Hindlimb muscle (tissue), 1 donor: ENCODE data around the gene HEG1. TPM values are rescaled to one million over a fixed set of nuclear protein-coding genes. Genes with fewer than 3 reads are reported as not detected.

Experiments used
- DNase-seq: peaks from one replicate; pipeline ENCODE4 v3.0.0-alpha.2; 2013
- polyA plus RNA-seq: library from polyadenylated mRNA; unstranded; fragments of 120-200 nt; gene quantifications from one replicate; pipeline ENCODE4 v1.2.1, GENCODE V29; 2013; ENCODE audit not compliant: insufficient read length

HEG1 gene
- polyA plus RNA-seq, 1 donor: 27.2 TPM

DNA sequence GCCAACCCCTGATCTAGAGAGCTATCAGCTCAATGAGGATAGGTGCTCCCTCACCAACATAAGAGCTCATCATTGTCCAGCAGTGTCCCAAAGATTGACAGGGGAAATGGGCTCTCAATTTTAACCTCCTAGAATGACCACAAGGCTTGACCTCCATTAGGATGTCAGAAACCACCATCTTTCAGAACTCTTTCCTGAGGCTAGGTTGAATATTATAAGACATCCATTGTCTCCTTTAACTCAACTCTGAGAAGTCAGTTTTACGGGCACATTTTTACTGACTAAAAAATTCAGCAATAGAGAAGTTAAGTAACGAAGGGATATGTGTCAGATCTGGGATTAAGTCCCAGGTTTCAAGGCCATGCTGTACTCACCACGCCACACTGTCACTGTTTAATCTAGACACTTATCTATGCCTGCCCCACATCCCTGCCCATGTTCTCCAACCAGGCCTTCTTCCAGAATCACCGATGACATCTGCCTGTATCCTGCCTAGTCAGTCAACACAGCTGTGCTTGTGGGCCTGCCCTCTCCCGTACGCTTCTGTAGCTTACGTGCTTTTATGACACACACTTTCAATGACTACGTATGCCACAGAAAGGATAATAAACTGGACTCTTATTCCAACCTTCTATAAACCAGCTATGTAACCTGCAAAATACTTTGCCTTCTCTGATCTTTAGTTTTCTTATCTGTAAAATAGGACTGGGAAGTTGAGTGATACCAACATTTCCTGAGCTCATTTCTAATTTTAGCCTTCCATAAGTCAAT is 104.1 kb downstream of the HEG1 start:
- DNase-seq: no peak

DNA sequence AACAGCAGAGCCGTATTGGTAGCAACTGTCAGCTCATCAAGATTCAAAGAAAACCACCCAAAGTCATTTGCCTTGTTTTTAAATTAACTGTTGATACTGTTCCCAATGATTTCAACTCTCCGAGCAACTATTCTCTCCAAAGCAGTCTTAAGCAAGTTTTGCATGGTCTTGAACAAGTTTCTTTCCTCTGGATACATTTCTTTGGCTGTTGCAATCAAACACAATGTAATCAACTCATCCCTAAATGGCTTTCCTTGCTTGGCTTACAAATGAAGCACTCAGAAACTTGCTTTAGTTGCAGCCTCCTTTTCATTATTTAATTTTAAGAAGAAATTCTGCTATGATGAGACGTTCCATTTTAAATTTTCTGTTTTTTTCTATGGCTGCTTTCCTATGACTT is 105.8 kb downstream of the HEG1 start:
- no peak for DNase-seq

DNA sequence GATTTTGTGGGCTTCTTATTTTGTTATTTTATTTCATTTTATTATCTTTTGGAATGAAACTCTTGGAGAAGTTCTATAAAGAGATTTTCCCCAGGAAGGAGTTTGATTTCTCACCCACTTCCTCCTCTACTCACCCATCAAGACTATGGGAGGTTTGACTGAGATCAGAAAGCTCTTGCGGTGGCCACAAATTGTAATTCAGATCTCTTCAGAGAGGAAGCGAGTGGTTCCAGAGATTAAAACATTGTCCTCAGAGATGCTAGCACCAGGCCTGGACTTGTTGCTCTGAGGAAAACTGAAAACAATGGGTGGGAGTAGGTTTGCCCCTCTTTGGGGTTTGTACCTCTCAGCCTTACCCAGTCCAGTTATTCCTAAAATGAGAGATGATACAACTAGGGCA is 113.2 kb downstream of the HEG1 start:
- no peak for DNase-seq

DNA sequence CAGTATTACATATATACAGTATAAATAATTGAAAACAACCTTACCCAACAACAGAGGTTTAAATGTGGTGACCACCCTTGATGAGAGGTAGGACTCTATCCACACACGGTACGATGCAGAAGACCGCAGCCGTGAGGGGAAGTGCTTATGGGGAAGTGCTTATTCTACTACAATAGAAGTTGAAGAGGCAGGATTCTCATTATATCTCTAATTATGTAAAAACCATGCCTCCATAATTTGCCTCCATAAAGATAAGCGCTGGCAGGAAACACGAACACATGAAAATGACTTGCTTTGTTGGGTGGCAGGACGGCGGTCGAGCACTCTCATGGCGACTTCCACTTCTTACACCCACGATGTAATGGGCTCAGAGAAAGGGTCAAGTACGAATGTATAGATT is 114.0 kb downstream of the HEG1 start:
- no peak for DNase-seq

DNA sequence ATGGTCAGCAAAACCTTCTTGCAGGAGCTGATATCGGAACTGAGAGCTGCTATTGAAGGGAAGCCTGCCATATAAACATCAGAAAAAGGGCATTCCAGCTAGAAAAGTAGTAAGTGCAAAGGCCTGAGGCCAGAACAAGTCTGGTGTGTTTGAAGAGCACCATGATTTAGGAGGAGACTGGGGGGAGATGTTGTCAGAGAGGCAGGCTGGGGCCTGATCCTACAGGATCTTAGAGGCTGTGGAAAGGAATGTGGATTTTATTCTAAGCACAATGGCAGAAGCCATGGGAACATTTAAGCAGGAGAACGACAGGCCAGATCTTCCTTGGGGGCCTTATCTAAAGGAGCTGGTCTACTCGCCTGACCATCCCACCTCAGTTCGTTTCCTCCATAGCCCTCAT is 116.1 kb downstream of the HEG1 start:
- DNase-seq: no peak

DNA sequence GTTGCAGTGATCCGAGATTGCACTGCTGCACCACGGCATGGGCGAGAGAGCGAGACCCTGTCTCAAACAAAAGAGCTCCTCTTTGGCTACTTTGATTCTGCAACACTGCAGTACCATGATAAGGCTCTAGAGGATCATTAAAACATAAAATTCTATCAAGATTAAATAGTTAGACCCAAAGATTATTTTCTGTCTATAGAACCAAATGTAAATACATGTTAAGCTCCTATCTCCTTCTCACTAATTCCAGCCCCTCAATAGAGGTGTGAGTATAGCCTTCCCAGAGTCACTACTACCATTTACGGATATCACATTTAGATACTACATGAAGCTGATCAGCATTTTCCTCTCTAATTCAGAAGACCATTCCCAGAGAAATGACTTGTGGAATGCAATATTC is 116.9 kb downstream of the HEG1 start:
- no peak for DNase-seq

DNA sequence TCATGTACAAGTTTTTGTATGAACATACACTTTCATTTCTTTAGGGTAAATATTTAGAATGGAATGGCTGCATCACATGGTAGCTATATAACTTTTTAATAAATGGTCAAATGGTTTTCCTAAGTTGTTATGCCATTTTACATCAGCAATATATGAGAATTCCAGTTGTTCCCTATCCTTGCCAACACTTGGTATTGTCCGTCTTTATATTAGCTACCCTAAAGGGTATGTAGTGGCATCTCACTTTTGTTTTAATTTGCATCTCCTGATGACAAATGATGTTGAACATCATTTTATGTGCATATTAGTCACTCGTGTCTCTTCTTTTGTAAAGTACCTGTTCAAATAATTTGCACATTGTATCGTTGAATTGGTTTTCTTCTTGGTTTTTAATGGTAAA is 118.7 kb downstream of the HEG1 start:
- no peak for DNase-seq

DNA sequence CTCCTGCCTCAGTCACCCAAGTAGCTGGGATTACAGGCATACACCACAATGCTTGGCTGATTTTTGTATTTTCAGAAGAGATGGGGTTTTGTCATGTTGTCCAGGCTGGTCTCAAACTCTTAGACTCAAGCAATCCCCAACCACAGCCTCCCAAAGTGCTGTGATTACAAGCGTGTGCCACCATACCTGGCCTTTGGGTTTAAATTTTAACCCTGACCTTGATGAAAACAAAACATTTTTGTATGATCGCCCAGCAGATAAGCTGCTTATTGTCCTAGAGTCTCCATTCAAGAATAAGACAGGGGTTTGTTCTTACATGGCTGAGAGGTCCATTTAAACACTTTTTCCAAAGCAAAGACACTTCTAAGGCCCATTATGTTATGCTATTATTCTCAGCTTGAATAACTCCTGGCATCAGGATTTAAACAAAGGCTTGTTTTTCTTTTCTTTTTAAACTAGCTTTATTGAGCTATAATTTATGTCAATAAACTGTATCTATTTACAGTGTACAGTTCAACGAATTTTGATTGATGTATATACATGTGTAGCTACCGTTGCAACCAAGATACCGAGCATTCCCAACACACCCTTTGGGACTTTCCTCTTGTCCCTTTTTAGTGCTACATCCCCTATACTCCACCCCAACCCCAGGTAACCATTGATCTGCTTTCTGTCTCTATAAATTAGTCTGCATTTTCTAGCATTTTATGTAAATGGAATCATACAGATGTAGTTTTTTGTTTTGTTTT is 119.8 kb downstream of the HEG1 start:
- no peak for DNase-seq

DNA sequence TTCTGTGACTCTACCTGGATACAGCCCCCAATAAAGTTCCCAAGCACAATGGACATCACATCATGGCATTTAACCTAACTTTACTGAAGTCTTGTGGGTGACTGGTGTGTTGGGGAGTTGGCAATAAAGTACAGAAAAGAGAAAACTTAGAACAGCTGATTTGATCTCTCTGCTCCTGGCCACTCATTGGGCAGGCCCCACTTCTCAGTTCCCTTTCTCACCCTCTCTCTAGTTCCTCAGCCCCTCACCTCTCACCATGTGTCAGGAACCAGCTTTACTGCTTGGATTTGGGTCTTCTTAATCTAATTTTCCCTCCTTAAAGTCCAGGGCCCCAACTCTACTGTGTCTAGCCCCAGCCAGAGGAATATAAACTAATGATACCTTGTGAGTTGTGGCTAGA is 120.5 kb downstream of the HEG1 start:
- DNase-seq: no peak

DNA sequence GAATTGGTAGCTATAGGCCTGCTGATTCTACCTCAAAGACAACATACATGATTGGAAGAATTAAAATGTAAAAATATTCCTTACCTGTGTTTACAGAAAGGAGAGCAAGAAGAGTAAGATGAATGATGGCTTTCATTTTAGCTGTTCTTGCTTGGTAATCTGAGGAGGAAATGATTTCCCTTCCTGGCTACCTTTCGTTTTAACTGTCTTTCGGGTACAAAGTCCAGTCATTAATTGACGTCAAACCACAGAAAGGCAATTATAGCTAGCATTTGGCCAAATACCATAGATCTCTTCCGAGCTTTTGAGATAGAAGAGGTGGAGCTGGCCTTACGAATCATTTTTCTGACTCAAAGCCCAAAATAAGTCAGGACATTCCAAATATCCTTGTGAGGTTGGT is 121.2 kb downstream of the HEG1 start, which contains the start of gene MUC13:
Gene MUC13 (minus strand): TSS at position 175 of the 400 bp plus-strand sequence. CDS start 39 bp downstream, at position 136.
- no peak for DNase-seq

DNA sequence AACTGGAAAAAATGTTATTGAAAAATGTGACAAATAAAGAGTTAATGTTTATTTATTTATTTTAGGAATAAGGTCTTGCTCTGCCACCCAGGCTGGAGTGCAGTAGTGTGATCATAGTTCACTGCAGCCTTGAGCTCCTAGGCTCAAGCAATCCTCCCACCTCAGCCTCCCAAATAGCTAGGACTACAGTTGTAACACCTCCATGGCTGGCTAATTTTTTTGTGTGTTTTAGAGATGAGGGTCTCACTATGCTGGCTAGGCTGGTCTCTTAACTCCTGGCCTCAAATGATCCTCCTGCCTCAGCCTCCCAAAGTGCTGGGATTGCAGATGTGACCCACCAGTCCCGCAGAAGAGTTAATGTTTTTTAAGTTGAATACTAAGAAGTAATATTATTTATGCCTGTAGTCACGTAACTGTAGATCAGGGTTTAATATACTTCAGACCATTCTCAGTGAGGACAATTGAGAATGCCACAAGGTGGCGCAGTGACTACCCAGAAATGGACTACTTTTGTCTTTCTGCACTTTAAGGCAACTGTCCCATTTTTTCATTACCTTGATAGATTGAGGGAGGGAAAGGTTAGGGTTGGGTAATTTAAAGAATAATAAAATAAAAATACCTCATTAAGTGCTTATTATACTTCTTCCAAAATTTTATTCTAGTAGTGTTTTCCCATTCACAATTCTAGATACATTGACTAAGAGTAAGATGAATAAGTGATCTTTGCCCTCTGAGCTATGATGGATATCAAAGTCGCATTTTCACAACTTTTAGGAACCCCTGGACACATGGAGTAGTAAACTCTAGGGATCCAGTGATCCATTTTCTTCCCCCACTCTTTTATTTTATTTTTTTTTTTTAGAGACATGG is 127.2 kb downstream of the HEG1 start:
- DNase-seq: peak; percentile 66

DNA sequence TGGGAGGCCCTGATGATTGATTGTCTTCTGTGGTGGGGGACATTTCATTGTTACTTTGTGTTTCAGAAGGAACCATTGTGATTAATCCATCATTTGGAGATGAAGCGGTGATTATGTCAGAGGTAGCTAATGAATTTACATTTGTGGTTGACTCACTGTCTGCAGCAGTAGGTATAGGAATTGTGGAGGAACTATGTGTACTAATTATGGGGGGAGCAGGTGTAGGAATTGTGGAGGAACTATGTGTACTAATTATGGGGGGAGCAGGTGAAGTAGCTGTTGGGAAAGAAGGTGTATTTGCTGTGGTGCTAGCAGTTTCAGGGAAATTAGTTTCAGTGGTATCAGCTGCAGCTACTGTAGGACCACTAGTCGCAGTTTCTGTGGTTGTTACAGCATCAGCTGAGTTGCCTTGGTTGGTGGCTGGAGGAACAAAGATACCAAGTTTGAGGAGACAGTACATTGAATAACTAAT is 128.2 kb downstream of the HEG1 start:
- DNase-seq: no peak

DNA sequence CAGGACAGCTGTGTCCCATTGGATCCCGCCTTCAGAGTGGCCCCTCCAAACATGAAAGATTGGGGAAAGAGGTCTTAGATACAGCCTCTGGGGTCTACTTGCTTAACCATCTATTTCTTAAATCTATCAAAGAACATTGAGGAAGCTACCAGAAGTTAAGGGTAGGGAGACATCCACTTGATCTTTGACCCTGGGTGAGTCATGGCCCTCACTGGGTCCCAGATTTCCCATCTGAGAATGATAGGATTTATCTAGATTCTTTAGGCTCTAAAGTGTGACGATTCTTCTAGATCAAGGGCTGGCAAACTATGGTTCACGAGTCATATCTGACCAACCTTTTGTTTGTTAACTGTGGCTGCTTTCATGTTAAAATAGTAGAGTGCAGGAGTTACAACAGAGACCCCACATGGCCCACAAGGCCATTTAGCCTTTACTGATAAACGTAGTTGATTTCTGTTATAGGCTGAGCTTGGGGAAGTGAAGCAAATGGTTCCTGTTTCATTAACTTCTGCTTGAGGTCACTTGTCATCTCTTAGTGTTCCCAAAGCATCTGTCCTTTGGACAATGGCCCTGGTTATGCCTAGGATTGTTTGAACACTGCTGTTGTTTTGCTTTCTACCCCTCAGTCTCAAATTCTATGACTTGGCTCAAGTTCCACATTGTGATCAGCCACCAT is 129.2 kb downstream of the HEG1 start:
- DNase-seq: no peak

DNA sequence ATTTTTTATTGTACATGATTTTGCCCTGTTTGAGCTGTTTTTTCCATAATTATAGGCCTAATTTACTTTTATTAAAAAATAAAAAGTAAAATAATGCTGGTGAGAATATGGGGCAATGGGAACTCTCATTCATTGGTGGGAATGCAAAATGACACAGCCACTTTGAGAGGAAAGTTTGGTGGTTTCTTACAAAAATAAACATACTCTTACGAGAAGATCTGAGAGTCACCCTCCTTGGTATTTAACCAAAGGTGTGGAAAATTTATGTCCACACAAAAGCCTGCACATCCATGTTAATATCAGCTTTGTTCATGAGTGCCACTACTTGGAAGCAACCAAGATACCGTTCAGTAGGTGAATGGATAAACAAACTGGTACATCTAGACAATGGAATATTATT is 131.1 kb downstream of the HEG1 start:
- DNase-seq: no peak

DNA sequence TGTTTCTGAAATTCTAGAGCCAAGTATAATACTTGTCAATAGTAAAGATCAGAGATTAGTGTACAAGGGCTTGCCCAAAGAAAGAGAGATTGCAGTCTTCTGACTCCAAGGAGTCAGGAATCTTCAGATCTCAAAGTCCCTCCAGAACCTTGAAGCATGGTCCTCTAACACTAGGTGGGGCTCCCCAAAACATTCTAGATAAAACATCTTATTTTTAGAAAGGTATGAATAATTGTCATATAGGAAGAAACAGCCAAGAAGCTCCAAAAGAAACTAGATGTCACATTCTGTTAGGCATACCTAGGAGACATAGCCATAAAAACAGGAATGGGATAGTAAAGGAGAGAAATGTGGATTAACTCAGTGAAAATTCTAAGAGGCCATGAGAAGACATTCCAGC is 132.0 kb downstream of the HEG1 start:
- DNase-seq: no peak

DNA sequence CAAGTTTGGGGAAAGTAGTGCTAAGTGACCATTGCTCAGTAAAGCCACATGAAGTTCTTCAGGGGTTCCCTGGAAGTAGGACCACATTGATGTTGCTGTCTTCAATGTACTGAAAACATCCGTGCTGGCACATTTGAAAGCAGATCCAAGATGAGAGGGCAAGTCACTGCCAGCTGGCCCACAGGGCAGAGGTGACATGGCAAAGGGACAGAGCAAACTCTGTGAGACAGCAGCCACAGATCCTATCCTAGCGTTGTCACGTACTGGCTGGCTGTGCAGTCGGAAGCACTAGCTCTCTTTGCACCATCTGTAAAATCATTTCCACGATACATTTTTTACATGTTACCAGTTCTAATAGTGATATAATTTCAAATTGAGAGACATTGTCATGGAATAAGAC is 135.1 kb downstream of the HEG1 start:
- DNase-seq: no peak

DNA sequence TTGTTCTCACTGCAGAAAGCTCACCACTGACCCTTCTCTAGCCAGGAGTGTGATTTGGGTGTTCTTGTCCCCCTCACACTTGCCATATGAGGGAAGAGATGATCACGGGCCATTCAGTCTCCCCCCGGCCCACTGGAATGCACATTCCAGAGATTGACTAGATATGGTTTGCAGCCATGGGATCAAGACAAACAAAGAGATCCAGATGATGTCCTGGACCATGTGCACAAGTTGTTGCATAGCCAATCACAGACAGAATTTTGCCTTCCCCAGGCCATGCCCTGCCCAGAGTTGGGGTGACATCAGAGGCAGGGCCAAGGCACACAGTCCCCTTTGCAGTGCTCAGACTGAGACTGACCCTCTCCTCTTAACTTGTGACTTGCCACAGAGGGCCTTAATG is 136.0 kb downstream of the HEG1 start:
- DNase-seq: no peak

DNA sequence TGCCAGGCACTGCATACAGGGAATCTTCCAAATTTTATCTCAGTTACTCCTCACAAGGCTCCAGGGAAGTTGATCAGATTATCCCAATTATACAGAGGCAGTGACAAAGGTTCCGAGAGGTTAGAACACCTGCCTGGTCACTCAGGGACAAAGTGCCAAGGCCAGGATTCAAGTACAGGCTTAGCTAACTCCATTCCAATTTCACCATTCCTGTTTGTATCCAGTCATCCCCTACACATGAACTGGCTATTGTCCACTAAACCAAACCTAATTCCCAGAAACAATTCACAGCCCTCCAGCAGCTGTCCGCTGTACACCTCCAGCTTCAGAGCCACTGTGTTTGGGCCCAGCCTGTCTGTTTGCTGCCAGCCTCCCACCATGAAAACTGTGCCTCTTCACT is 137.3 kb downstream of the HEG1 start:
- no peak for DNase-seq

DNA sequence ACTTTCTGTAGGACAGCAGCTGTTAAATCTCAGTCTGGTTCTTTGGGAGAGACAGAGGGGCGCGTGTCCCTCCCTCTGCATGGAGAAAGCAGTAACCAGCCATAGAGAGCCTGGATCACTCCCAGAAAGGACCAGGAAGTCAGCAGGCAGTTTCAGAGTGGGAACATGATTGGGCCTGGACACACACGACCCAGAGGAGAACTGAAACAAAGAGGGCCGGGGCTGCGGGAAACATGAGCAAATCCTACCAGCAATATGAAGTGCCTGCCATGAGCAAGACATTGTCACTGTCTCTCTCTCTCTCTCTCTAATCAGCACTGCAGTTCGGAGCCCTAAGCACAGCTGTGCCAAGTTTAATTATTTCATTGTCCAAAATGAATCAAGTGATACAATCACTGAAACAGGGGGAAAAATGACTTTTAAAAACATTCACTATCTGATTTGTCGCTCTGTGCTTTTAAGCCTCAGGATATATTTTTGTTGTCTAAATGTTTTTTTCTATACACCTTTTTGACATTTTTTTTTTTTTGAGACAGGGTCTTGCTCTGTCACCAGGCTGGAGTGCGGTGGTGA is 138.9 kb downstream of the HEG1 start:
- no peak for DNase-seq
